Glomerular endothelial cell (primary cell): ENCODE measurements around the gene CDKN1B. TPM values are rescaled to one million over a fixed set of nuclear protein-coding genes. Genes with fewer than 3 reads are reported as not detected.

ENCODE experiments used
- DNase-seq: peaks from one replicate; pipeline ENCODE4 v3.0.0-alpha.2; 2011; ENCODE audit warnings: low read depth, low spot score; ENCODE audit errors: extremely low read depth
- total RNA-seq: library from RNA; depleted of rRNA; stranded (reverse); fragments of >200 nt; gene quantifications from 2 replicates; pipeline ENCODE4 v1.2.3, GENCODE V29; 2015

CDKN1B gene
- total RNA-seq, 1 donor from 2014 or later: 25.0 TPM

GRCh38 chr12:12749433-12749832 is 32.3 kb downstream of the CDKN1B start:
- DNase-seq: no peak

- no peak for DNase-seq
Observed at GRCh38 chr12:12755923-12756322, 38.8 kb downstream of the CDKN1B start.

- no peak for DNase-seq
Observed at GRCh38 chr12:12757121-12757520, 40.0 kb downstream of the CDKN1B start.

GRCh38 chr12:12759234-12759915 is 42.2 kb downstream of the CDKN1B start:
- no peak for DNase-seq

DNA sequence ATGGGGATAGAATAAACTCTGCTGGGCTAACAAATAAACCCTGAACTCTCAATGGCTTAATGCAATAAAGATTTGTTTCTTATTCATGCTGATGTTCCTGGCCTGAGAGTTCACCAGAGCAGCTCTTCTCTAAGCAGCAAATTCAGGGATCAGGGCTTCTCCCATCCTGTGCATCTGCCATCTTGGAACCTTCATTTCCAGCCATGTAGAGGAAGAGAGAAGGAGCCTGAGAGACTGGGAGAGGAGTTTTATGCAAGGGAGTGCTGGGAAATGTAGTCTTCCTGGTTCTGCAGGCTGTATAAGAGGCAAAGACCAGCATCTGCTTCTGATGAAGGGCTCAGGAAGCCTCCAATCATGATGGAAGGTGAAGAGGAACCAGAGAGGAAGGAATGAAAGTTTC is 47.7 kb downstream of the CDKN1B start:
- DNase-seq: no peak

GRCh38 chr12:12770262-12770661 is 53.1 kb downstream of the CDKN1B start:
- DNase-seq: no peak

Other genes starting within 250 kb of the CDKN1B start
- 15.1 and 19.0 TPM in 2 replicates for gene DUSP16, start 154.5 kb upstream of the CDKN1B start, total RNA-seq
- gene CREBL2, start 105.5 kb upstream of the CDKN1B start, total RNA-seq: 17.3 and 26.3 TPM in 2 replicates
- gene GPR19, start 21.2 kb upstream of the CDKN1B start, total RNA-seq: 1.1 TPM in 1 of 2 replicates, not detected in the other
- gene APOLD1, start 68.3 kb downstream of the CDKN1B start, total RNA-seq: 27.5 and 31.4 TPM in 2 replicates
- gene DDX47, start 96.0 kb downstream of the CDKN1B start, total RNA-seq: 49.5 and 51.6 TPM in 2 replicates
- 14.9 and 18.7 TPM in 2 replicates for gene GPRC5A, start 174.2 kb downstream of the CDKN1B start, total RNA-seq
- gene GPRC5D, start 234.8 kb downstream of the CDKN1B start, total RNA-seq: not detected in 2 replicates